Suprapubic skin (tissue), 3 donors: ENCODE measurements around the gene TBC1D25.

ENCODE experiments used
- CTCF ChIP-seq, 2 donors: fragments of 200-600 bp in 1 of 2; fragments of 450-650 bp in 1 of 2; sonication (generic) in 1 of 2; IDR thresholded peaks; one replicate each; pipeline ENCODE4 v1.5.1; 2016 to 2019; ENCODE audit warnings: antibody characterized with exemption in 2 of 2, mild to moderate bottlenecking in 1 of 2, moderate library complexity in 1 of 2
- POLR2A ChIP-seq, 2 donors: fragments of 450-650 bp; IDR thresholded peaks; one replicate each; pipeline ENCODE4 v1.6.1; 2017; ENCODE audit warnings: antibody characterized with exemption in 2 of 2, mild to moderate bottlenecking in 2 of 2, moderate library complexity in 2 of 2

GRCh38 chrX:48606091-48606490 is 66.6 kb downstream of the TBC1D25 start:
- no peak for TF ChIP-seq CTCF (IDR thresholded peaks at IDR 0.05)
- no peak for TF ChIP-seq POLR2A (IDR thresholded peaks at IDR 0.05)
